GM19023 (cell line): ENCODE data around the gene ASB11.
"Not testable (repeated sequence)": the region's sequence is repeated elsewhere in the genome, so short reads cannot be mapped to it uniquely, and the experiment has no call there.

ENCODE experiments used
- ATAC-seq: cut with Tn5 transposase; IDR thresholded peaks from one replicate; pipeline ENCODE4 v1.9.1; 2021; ENCODE audit warnings: mild to moderate bottlenecking, moderate library complexity; ENCODE audit not compliant: unreplicated experiment

ASB11 gene

DNA sequence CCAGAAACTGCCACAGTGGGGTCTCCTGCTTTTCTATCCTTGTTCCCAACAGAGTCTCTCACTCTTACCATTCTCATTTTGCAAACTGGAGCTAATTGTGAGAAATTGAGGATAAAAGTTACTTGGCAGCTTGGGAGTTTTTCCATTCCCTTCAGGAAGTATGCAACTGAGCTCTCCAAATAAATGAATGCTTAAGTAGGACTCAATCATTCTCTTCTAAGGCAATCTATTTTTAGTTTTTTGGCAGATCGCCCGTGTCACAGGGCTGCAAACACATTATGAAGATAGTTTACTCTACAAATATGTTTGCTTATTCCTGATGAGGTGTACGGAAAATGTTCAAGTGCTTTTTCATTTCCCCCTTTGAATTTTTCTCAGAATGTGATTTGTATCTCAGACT is 5.3 kb downstream of the ASB11 start:
- no peak for ATAC-seq

DNA sequence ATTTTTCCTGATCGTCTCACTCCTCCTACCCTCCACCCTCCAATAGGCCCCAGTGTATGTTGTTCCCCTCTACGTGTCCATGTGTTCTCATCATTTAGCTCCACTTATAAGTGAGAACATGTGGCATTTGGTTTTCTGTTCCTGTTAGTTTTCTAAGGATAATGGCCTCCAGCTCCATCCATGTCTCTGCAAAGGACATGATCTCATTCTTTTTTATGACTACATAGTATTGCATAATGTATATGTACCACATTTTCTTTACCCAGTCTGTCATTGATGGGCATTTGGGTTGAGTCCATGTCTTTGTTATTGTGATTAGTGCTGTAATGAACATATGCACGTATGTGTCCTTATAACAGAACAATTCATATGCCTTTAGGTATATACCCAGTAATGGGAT is 9.5 kb downstream of the ASB11 start:
- not testable (repeated sequence) for ATAC-seq

- no peak for ATAC-seq
Measured at GRCh38 chrX:15301924-15302323, 13.5 kb downstream of the ASB11 start.

- ATAC-seq, result no peak
Measured at GRCh38 chrX:15299941-15300851, 15.2 kb downstream of the ASB11 start.

- ATAC-seq, result no peak
Measured at GRCh38 chrX:15298780-15299179, 16.7 kb downstream of the ASB11 start.

DNA sequence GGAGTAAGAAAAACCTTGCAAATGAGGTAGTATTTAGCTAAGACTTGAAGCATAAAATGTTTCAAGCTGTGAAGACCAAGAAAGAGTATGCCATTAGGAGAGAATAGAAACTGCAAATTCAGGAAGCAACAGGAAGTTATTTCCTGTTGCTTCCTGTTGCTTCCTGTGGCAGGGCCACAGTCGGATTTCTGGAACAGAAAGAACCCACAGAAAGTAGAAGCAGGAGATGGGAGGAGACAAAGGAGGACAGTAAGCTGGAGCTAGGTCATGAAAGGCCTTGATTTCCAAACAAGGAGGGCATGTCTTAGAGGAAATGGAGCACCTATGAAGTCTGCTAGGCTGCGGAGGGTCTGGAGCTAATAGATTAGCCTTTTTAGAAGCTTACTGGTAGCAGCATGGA is 17.2 kb downstream of the ASB11 start:
- no peak for ATAC-seq

DNA sequence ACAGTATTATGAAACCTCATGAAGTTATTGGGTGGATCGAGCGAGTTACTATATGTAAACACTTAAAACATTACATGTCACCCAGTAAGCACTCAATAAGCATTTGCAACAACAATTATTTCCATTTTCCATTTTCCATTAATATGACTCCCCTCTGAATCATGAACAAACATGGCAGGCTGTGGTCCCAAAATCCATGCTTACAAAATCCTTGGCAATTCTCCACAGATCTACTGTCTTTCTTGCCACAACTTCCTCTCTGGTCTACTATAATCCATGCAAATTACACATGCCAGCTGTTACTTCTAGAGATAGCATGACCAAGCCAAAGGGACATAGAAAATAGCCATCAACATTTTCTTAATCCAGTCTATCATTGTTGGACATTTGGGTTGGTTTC is 22.0 kb downstream of the ASB11 start:
- no peak for ATAC-seq

GRCh38 chrX:15292861-15293260 is 22.6 kb downstream of the ASB11 start:
- ATAC-seq, result no peak

- no peak for ATAC-seq
Measured at GRCh38 chrX:15277604-15278003, 37.8 kb downstream of the ASB11 start.

DNA sequence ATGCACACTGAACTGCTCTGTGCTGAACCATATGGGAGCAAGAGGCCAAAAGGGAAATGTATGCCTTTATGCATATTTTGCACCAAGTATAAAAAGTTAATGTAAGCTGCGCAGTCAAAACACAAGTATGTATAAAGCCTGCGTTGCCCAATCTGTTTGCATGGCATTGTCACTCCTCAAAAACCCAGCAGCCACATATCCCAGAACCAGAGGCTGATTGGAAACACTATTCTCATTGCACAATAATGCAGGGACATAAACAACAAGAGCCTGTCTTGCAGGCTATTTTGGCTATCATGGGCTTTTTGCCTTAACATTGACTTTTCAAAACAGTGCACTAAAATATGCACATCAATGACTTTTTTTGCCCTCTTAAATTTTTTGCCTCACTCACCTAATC is 40.5 kb downstream of the ASB11 start:
- ATAC-seq, result no peak

DNA sequence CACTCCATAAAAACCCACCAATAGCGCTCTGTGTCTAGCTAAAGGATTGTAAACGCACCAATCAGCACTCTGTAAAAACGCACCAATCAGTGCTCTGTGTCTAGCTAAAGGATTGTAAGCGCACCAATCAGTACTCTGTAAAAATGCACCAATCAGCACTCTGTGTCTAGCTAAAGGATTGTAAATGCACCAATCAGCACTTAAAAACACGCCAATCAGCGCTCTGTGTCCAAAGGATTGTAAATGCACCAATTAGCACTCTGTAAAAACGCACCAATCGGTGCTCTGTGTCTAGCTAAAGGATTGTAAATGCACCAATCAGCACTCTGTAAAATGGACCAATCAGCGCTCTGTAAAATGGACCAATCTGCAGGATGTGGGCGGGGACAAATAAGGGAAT is 42.2 kb downstream of the ASB11 start:
- ATAC-seq, result not testable (repeated sequence)

DNA sequence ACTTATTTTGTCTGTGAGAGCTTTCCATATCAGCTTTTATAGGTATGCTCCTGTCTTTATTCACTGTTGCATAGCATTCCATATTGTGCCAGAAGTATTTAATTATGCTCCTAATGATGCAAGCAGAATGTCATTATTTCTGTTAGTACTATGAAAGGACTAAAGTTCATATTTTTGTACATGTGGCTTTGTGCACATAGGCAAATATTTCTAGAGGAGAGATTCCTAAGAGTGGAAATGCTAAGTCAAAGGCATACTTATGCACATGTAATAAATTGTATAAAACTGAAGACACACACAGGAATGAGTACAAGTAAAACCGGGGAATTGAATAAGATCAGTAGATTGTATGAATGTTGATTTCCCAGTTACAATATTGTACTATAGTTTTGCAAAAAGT is 43.7 kb downstream of the ASB11 start:
- no peak for ATAC-seq

DNA sequence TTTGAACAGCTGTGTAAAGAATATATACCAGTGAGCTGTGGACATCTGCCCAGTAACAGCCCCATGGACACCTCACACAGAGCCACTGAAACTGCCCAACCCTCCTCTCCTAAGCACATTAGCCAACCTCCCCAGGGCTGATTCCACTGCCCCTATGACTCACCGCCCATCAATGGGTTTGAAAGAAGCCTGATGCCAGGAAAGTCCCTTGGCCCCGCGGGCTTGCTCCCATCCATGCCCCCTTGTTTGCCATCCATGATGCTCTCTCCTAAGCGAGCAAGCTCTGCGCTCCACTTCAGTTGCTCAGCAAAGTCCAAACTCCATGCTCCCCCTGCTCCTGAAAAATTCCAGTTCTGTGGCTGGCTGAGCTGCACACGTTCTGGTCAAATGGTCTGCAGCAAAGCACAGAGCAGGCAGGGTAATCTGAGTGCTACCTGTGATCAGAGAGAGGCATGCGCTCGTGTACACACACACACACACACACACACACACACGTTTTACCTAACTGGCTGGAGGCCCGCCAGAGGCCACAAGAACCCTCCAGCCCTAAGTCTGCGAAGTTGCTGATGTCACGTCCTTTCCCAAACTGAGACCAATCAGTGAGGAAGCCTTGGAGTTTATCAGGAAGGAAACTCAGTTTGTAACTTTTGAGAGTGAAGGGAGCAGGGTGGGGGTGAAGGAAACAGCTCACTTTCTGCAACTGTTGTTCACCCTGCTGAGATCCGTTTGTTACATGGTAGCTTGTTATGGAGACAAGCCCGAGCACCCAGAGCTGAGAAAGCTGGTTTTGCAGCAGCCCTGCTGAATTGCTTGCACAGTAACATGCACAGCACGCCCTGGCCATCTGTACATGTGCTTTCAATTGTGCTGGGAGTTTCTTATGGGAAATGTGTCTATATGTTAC is 45.6 kb downstream of the ASB11 start, which contains the start of gene ASB9:
TSS of gene ASB9 (minus strand) at position 466 of the 904 bp plus-strand sequence. CDS start at position 257, 209 bp downstream.
- ATAC-seq, result no peak

- ATAC-seq, result no peak
Measured at GRCh38 chrX:15269120-15269519, 46.3 kb downstream of the ASB11 start.

DNA sequence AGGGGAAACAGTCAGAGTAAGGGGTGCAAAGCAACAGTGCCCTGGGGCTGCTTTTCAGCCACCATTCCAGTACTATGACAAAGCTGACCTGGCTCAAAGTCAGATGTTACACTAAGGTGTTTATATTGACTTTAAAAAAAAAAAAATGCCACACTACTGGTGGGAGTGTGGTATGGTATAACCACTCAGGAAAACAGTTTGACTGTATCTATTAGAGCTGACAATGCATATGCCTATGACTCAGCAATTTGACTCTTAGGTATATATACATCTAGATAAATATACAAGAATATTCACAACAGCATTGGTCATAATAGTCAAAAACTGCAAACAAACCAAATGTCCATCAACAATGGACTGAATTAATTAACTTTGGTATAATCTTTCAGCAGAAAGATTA is 60.6 kb downstream of the ASB11 start:
- ATAC-seq, result no peak

DNA sequence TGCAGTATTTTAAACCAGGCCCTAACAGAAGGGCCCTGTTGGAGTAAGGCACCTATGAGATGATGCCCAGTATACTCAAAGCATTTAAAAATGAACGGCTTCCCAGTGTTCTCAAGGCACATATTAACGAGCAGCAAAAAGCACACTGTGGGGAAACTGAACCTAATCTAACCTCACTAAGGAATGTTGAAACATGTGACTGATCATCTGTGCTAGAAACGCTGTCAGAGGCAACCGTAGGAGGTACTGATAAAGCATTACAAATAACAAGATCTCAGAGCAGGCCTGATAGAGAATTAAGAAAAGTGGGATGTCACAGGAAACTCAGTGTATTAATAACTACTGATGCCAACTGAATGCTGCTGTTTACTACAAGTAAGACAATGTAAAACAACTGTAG is 69.5 kb downstream of the ASB11 start:
- ATAC-seq, result no peak

DNA sequence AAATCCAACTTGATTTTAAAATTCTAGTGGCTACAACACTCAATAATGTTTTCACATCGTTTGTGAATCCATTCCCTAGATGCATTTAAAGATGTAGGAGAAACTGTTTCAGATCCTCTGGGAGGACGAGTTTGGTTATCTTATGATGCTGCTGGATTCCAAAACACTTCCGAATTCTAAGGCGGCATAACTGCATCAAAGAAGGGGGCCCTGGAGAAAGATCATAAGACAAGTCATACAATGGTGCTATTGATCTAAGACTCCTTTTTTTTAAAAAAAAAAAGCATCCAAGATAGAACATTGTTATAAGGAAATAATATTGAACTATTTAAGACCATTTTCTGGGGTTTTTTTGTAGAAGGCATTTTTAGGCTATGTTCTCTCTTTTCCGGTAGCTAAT is 71.0 kb downstream of the ASB11 start:
- ATAC-seq, result no peak

- no peak for ATAC-seq
Measured at GRCh38 chrX:15242899-15243555, 72.4 kb downstream of the ASB11 start.

DNA sequence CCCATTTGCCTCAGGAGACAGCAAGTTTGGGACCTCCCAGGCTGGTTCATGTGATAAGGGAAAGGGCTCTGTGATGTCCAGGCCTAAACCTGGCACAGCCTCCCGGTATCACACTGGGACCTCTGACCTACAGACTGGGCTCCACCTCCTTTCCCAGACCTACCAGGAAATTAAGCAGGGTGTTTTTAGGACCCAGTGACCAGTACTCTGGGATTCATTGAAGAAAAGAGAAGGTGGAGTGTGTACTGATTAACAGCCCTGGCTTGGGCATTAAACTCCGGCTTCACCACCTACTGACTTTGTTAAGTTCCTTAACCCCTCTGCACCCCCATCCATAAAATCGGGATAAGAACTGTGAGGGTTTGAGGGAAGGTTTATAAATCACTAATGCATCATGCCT is 74.1 kb downstream of the ASB11 start:
- ATAC-seq, result no peak

DNA sequence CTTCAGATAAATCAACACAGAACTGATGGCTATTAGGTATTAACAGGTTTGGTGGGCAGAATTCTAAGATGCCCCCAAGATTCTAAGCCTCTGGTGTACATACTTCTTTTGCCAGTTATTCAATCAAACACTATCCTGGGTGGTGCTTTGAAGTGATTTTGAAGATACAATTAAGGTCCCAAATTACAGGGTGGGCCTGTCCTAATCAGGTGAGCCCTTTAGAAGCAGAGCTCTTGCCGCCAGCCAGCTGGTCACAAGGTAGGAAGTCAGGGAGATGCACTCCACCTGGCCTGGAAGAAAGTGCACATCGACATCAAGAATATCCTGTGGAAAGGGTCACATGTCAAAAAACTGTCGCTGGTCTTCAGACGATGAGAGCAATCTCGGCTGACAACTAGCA is 75.0 kb downstream of the ASB11 start:
- no peak for ATAC-seq

- ATAC-seq, result no peak
Measured at GRCh38 chrX:15236146-15236545, 79.3 kb downstream of the ASB11 start.
